HG02678 (cell line): ENCODE data around the gene EZH2.

Source experiments
- ATAC-seq: cut with Tn5 transposase; IDR thresholded peaks from one replicate; pipeline ENCODE4 v1.9.1; 2021; ENCODE audit warnings: mild to moderate bottlenecking, moderate library complexity; ENCODE audit not compliant: unreplicated experiment

The EZH2 gene

GRCh38 chr7:148884049-148884298 is at the start of gene EZH2:
EZH2 (minus strand) TSS chr7:148884291; CDS start chr7:148847298, 36,993 bp downstream.
- ATAC-seq = peak; percentile 27

- no peak for ATAC-seq
Measured at GRCh38 chr7:148931470-148931869, 47.4 kb upstream of the EZH2 start.

- no peak for ATAC-seq
Measured at GRCh38 chr7:148930335-148930734, 46.2 kb upstream of the EZH2 start.

GRCh38 chr7:148929176-148929575 is 45.1 kb upstream of the EZH2 start:
- no peak for ATAC-seq

GRCh38 chr7:148927123-148928045 is 43.3 kb upstream of the EZH2 start:
- ATAC-seq = peak; percentile 9

- ATAC-seq = no peak
Measured at GRCh38 chr7:148925836-148926235, 41.7 kb upstream of the EZH2 start.

GRCh38 chr7:148924011-148924410 is 39.9 kb upstream of the EZH2 start:
- no peak for ATAC-seq

GRCh38 chr7:148921806-148922205 is 37.7 kb upstream of the EZH2 start:
- no peak for ATAC-seq

GRCh38 chr7:148921189-148921588 is 37.1 kb upstream of the EZH2 start:
- ATAC-seq = no peak

- peak; percentile 53 for ATAC-seq
Measured at GRCh38 chr7:148919859-148920258, 35.8 kb upstream of the EZH2 start.

GRCh38 chr7:148918058-148918596 is 34.0 kb upstream of the EZH2 start:
- no peak for ATAC-seq

GRCh38 chr7:148916186-148916585 is 32.1 kb upstream of the EZH2 start:
- no peak for ATAC-seq

GRCh38 chr7:148915211-148915610 is 31.1 kb upstream of the EZH2 start:
- ATAC-seq = no peak

- ATAC-seq = peak; percentile 56
Measured at GRCh38 chr7:148914208-148914777, 30.2 kb upstream of the EZH2 start.

- peak; percentile 62 for ATAC-seq
Measured at GRCh38 chr7:148912758-148913541, 28.9 kb upstream of the EZH2 start.

GRCh38 chr7:148912151-148912550 is 28.1 kb upstream of the EZH2 start:
- ATAC-seq = no peak

- no peak for ATAC-seq
Measured at GRCh38 chr7:148911626-148912025, 27.5 kb upstream of the EZH2 start.

- ATAC-seq = no peak
Measured at GRCh38 chr7:148909568-148909967, 25.5 kb upstream of the EZH2 start.

GRCh38 chr7:148906707-148907498 is 22.8 kb upstream of the EZH2 start:
- ATAC-seq = no peak

- ATAC-seq = no peak
Measured at GRCh38 chr7:148905093-148905666, 21.1 kb upstream of the EZH2 start.
